Kidney (tissue), 14 donors: Measurements from ENCODE around the gene TYRO3. TPM values are rescaled to one million over a fixed set of nuclear protein-coding genes. Genes with fewer than 3 reads are reported as not detected.

ENCODE experiments used
- DNase-seq, 5 donors: peaks; one replicate each; pipeline ENCODE4 v3.0.0-alpha.2; 2013 to 2020
- FAIRE-seq: peaks from 2 replicates; lab custom pipeline; 2012; peaks lifted over from hg19 to GRCh38; lab: Jason Lieb, UNC
- H3K27ac ChIP-seq, 2 donors: one replicate each; pipeline ENCODE4 v1.7.0; 2013; ENCODE audit warnings: low read depth in 2 of 2, low read length in 2 of 2, inconsistent platforms in 1 of 2
- H3K27me3 ChIP-seq: one replicate; pipeline ENCODE4 v1.7.1; 2013; ENCODE audit warnings: low read length, inconsistent platforms; ENCODE audit not compliant: control insufficient read depth, insufficient read depth
- H3K36me3 ChIP-seq, 3 donors: one replicate each; pipeline versions ENCODE4 v1.7.0 to v1.7.1; 2013; ENCODE audit warnings: low read length in 3 of 3, control low read depth in 1 of 3, inconsistent platforms in 1 of 3; ENCODE audit not compliant: insufficient read depth in 3 of 3, control insufficient read depth in 2 of 3
- H3K4me1 ChIP-seq, 3 donors: one replicate each; pipeline versions ENCODE4 v1.7.0 to v1.7.1; 2013; ENCODE audit warnings: low read length in 3 of 3, inconsistent platforms in 1 of 3, low read depth in 1 of 3; ENCODE audit not compliant: control insufficient read depth in 2 of 3, insufficient read depth in 2 of 3
- H3K4me3 ChIP-seq, 3 donors: one replicate each; pipeline versions ENCODE4 v1.7.0 to v1.8.1; 2013; ENCODE audit warnings: low read length in 3 of 3, control low read depth in 1 of 3, inconsistent platforms in 1 of 3
- H3K9ac ChIP-seq, 3 donors: one replicate each; pipeline versions ENCODE4 v1.7.0 to v1.7.1; 2013; ENCODE audit warnings: low read length in 3 of 3, control low read depth in 1 of 3, inconsistent platforms in 1 of 3
- H3K9me3 ChIP-seq, 3 donors: one replicate each; pipeline versions ENCODE4 v1.7.0 to v1.7.1; 2013; ENCODE audit warnings: low read length in 3 of 3, control low read depth in 1 of 3, inconsistent platforms in 1 of 3; ENCODE audit not compliant: control insufficient read depth in 2 of 3, insufficient read depth in 1 of 3
- intact Hi-C: fragments of 100-400 bp; cut with DNase I; formaldehyde crosslinking; loops from one replicate; pipeline ENCODE4 v1.11.1; 2022
- polyA plus RNA-seq: library from polyadenylated mRNA; stranded (reverse); fragments of 350-450 nt; fragmentation: Illumina TruSeq; extraction: RNeasy Lipid Tissue Mini Kit (QIAGEN cat#74804); gene quantifications from one replicate; pipeline ENCODE4 v1.2.3, GENCODE V29; 2014; ENCODE audit warnings: low read depth, low replicate concordance; ENCODE audit not compliant: insufficient read depth
- total RNA-seq: library from RNA; stranded (reverse); fragmentation: NEBNext Ultra II Directional; extraction: Animal tissue kit (Norgen Biotek cat#: 25700); gene quantifications from one replicate; pipeline ENCODE4 v1.2.1, GENCODE V29; 2021
- TF ChIP-seq, protein P1 (sequence below): IDR thresholded peaks from 3 replicates; pipeline ENCODE4 v1.5.1; 2012; ENCODE audit warnings: mild to moderate bottlenecking, moderate library complexity, borderline replicate concordance; ENCODE audit not compliant: insufficient read depth; ENCODE audit errors: extremely low read depth
- donor health status: control.
- donor health status: control.
- donor health status: control.
- donor health status: control.
- donor health status: control.
- donor health status: DM: yes; HTN: yes; CAD: no.
- donor health status: Normal renal cell carcinoma (clear cell type).

The TYRO3 gene
- total and polyA plus RNA-seq, 2 donors from 2014 or later, result 2.5 to 46.5 TPM

DNA sequence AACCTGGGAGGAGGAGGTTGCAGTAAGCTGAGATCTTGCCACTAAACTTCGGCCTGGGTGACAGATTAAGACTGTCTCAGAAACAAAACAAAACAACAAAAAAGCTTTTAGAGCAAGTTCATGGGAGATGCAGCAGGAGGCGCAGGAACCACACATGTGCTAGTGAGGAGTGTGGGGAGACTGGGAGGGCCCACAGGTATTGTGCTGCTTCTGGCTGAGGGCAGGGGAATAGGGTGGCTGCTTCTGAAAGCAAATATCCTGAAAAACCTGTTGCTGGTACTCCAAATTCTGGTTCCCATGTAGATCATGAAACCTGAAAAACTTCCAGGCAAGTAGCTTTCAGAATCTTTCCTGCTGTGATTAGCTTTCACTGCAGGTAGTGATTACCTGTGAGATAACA, 22.1 kb downstream of the TYRO3 start:
- DNase-seq, result peak in 3 of 5 donors; percentile 53 to 69 (median 65)
- TF ChIP-seq, protein P1, sequence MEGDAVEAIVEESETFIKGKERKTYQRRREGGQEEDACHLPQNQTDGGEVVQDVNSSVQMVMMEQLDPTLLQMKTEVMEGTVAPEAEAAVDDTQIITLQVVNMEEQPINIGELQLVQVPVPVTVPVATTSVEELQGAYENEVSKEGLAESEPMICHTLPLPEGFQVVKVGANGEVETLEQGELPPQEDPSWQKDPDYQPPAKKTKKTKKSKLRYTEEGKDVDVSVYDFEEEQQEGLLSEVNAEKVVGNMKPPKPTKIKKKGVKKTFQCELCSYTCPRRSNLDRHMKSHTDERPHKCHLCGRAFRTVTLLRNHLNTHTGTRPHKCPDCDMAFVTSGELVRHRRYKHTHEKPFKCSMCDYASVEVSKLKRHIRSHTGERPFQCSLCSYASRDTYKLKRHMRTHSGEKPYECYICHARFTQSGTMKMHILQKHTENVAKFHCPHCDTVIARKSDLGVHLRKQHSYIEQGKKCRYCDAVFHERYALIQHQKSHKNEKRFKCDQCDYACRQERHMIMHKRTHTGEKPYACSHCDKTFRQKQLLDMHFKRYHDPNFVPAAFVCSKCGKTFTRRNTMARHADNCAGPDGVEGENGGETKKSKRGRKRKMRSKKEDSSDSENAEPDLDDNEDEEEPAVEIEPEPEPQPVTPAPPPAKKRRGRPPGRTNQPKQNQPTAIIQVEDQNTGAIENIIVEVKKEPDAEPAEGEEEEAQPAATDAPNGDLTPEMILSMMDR, result no peak
- no peak overlapping the region for H3K27ac ChIP-seq
- intact Hi-C loops, result no loop called here
- H3K9me3 ChIP-seq, result no peaks in the 10 kb centered on the region
- H3K27me3 ChIP-seq, result no peaks in the 10 kb centered on the region
- FAIRE-seq, result no peak
- peaks cover 0 to 6% (median 0%) of the 10 kb centered on the region in 3 donors for H3K4me1 ChIP-seq
- no peak overlapping the region for H3K4me3 ChIP-seq
- H3K36me3 ChIP-seq, result no peaks in the 10 kb centered on the region
- H3K9ac ChIP-seq, result no peak overlapping the region

GRCh38 chr15:41583795-41584194, 24.8 kb downstream of the TYRO3 start:
- no peaks in the 10 kb centered on the region for H3K9me3 ChIP-seq
- H3K36me3 ChIP-seq, result no peaks in the 10 kb centered on the region
- no peak overlapping the region for H3K9ac ChIP-seq
- no peak overlapping the region for H3K4me3 ChIP-seq
- H3K4me1 ChIP-seq, result peaks cover 0 to 6% (median 0%) of the 10 kb centered on the region in 3 donors
- no peaks in the 10 kb centered on the region for H3K27me3 ChIP-seq
- FAIRE-seq, result no peak
- DNase-seq, result no peak
- H3K27ac ChIP-seq, result no peak overlapping the region
- intact Hi-C loops, result no loop called here
- TF ChIP-seq, protein P1, result no peak

GRCh38 chr15:41584636-41585126, 25.7 kb downstream of the TYRO3 start:
- FAIRE-seq (no peak), DNase-seq (peak in 2 of 5 donors; percentile 64 to 75)
- H3K9me3 ChIP-seq, result no peaks in the 10 kb centered on the region
- H3K4me3 ChIP-seq, result peak overlapping the region in 2 of 3 donors; percentile 41 to 59
- intact Hi-C loops, result no loop called here
- H3K27me3 ChIP-seq, result no peaks in the 10 kb centered on the region
- H3K36me3 ChIP-seq, result no peaks in the 10 kb centered on the region
- peaks cover 0 to 6% (median 0%) of the 10 kb centered on the region in 3 donors for H3K4me1 ChIP-seq
- H3K9ac ChIP-seq, result peak overlapping the region in 2 of 3 donors; percentile 24 to 46
- peak overlapping the region; percentile 22 to 63 for H3K27ac ChIP-seq
- TF ChIP-seq, protein P1, result no peak
